ENCODE data around the gene STAMBP. TPM values are rescaled to one million over a fixed set of nuclear protein-coding genes. Genes with fewer than 3 reads are reported as not detected.

STAMBP gene
- total and polyA plus RNA-seq, 2 of the 4 experiments (the other 2 are of a cell fraction) = 29.7 to 38.7 TPM

GRCh38 chr2:73823416-73823815 lies 5.3 kb upstream of the STAMBP start:
- Histone ChIP-seq H3K27me3 (ENCODE audit: control insufficient read depth, insufficient read depth, low read length) (peaks cover 10% of the 10 kb centered on the region), H4K20me1 (ENCODE audit: insufficient read depth, low read length) (no peaks in the 10 kb centered on the region), H3K4me1 (ENCODE audit: control insufficient read depth, insufficient read depth, low read length) (no peaks in the 10 kb centered on the region), H2AFZ (replicated peaks; ENCODE audit: low read length, poor library complexity) (no peak overlapping the region), H3K9me1 (ENCODE audit: insufficient read depth, low read length) (no peaks in the 10 kb centered on the region), H2BK120ac (ENCODE audit: low read depth, low read length) (no peak overlapping the region), H3K4me2 (ENCODE audit: low read depth, low read length) (no peak overlapping the region), H2BK20ac (ENCODE audit: low read depth, low read length) (no peak overlapping the region), H3K14ac (replicated peaks; ENCODE audit: low read depth, low read length) (no peak overlapping the region), H2BK15ac (ENCODE audit: low read depth, low read length) (no peak overlapping the region), H4K5ac (ENCODE audit: low read depth, low read length) (no peak overlapping the region), H3K56ac (ENCODE audit: extremely low read depth, insufficient read depth, low read length) (no peak overlapping the region), H3K9me3 (ENCODE audit: control insufficient read depth, insufficient read depth, low read length) (no peaks in the 10 kb centered on the region), H2BK5ac (ENCODE audit: low read depth, low read length, poor library complexity, severe bottlenecking) (no peak overlapping the region), H3K36me3 (ENCODE audit: control insufficient read depth, insufficient read depth, low read length) (no peaks in the 10 kb centered on the region), H3K4me3 (ENCODE audit: insufficient read depth, low read depth, low read length) (no peak overlapping the region), H2AK9ac (replicated peaks; ENCODE audit: low read depth, low read length, poor library complexity) (no peak overlapping the region), H3K79me1 (ENCODE audit: low read depth in 1 of 2, low read length in 2 of 2) (peaks cover 0 to 11% of the 10 kb centered on the region in 2 experiments; a peak in 1 of 4 replicates), H3K4ac (ENCODE audit: low read depth, low read length) (no peak overlapping the region), H2AK5ac (ENCODE audit: low read depth, low read length) (no peak overlapping the region), H4K91ac (ENCODE audit: insufficient read depth, low read depth, low read length) (no peak overlapping the region), H3K27ac (ENCODE audit: insufficient read depth, low read length) (no peak overlapping the region), H3K9ac (ENCODE audit: low read depth, low read length) (no peak overlapping the region), H4K8ac (ENCODE audit: low read depth in 2 of 2, low read length in 2 of 2) (no peak overlapping the region), H3K23ac (ENCODE audit: low read depth, low read length) (no peak overlapping the region), H3K18ac (ENCODE audit: low read depth, low read length) (no peak overlapping the region)
- POLR2A ChIA-PET (ENCODE audit: unreplicated experiment) = no interaction called here
- in situ Hi-C loops (cut with MboI; ENCODE audit: low sequenced_read_pairs) (loop anchor here (10.0 to 25.0 kb wide), 2 partner anchors 161 to 514 kb away; partner anchors contain the start of genes SLC4A5 and TET3), intact Hi-C loops (cut with micrococcal nuclease) (no loop called here), dilution Hi-C loops (cut with HindIII; ENCODE audit: low sequenced_read_pairs, unreplicated experiment) (no loop called here)
- ATAC-seq (ENCODE audit: low read depth) (no peak), DNase-seq (no peak)
- BruUV-seq (replicated peaks) = no TSS peak
- WGBS, 2 experiments (ENCODE audit: extremely low coverage in 2 of 2, insufficient read length in 1 of 2) = no CpG with 5 or more reads among the region's 2 CpGs
- TF ChIP-seq CHD1 (IDR thresholded peaks at IDR 0.05; ENCODE audit: low read depth, low read length) (no peak), POLR2A (IDR thresholded peaks at IDR 0.05; ENCODE audit: low read depth, low read length) (no peak), RAD21 (IDR thresholded peaks at IDR 0.05; ENCODE audit: low read length) (no peak)
- CTCF ChIA-PET = interaction anchor here (1.2 to 2.0 kb wide), 5 partner anchors 15 to 512 kb away, joined by 3 to 9 read pairs (median 4); no protein-coding TSS in a partner anchor

Measured in IMR-90 (cell line).